DND-41 (cell line): ENCODE measurements around the gene COA3.

Source experiments
- ATAC-seq: fragments of 200-7000 bp; cut with Tn5 transposase; 3 replicates; pipeline ENCODE4 v1.9.1; 2021; ENCODE audit warnings: low read depth; ENCODE audit not compliant: insufficient read depth
- DNase-seq: peaks from one replicate; pipeline ENCODE4 v3.0.0-alpha.2; 2020
- H2AFZ ChIP-seq: 2 replicates; pipeline ENCODE4 v1.6.0; 2012; ENCODE audit warnings: low read depth, low read length
- H3K27ac ChIP-seq: 2 replicates; pipeline ENCODE4 v1.5.1; 2012; ENCODE audit warnings: low read length, inconsistent platforms
- H3K27me3 ChIP-seq: fragments of 200-600 bp; sonication (generic); 2 replicates; pipeline ENCODE4 v1.6.0; 2012; ENCODE audit warnings: low read length, mild to moderate bottlenecking, inconsistent platforms; ENCODE audit not compliant: insufficient read depth, poor library complexity
- H3K36me3 ChIP-seq: 2 replicates; pipeline ENCODE4 v1.5.1; 2012; ENCODE audit warnings: low read length, inconsistent platforms; ENCODE audit not compliant: insufficient read depth
- H3K4me1 ChIP-seq: 2 replicates; pipeline ENCODE4 v1.5.1; 2012; ENCODE audit warnings: mild to moderate bottlenecking, low read length; ENCODE audit not compliant: insufficient read depth
- H3K4me2 ChIP-seq: 2 replicates; pipeline ENCODE4 v1.6.0; 2012; ENCODE audit warnings: mild to moderate bottlenecking, moderate library complexity, low read length, inconsistent platforms; ENCODE audit not compliant: insufficient read depth
- H3K4me3 ChIP-seq, 2 experiments: fragments of 200-600 bp in 1 of 2; shearing (Covaris generic) in 1 of 2; 2 replicates each; pipeline ENCODE4 v1.5.1; 2012 to 2016; ENCODE audit warnings: inconsistent platforms in 2 of 2, low read length in 2 of 2, mild to moderate bottlenecking in 2 of 2, low read depth in 1 of 2, moderate library complexity in 1 of 2
- H3K79me2 ChIP-seq: 2 replicates; pipeline ENCODE4 v1.6.0; 2012; ENCODE audit warnings: low read length, inconsistent platforms; ENCODE audit not compliant: insufficient read depth
- H3K9ac ChIP-seq: 2 replicates; pipeline ENCODE4 v1.6.0; 2012; ENCODE audit warnings: low read depth, mild to moderate bottlenecking, inconsistent platforms, low read length, moderate library complexity
- H3K9me3 ChIP-seq: 2 replicates; pipeline ENCODE4 v1.5.1; 2012; ENCODE audit warnings: low read length, moderate library complexity, mild to moderate bottlenecking, inconsistent platforms; ENCODE audit not compliant: insufficient read depth, severe bottlenecking
- H4K20me1 ChIP-seq: 2 replicates; pipeline ENCODE4 v1.6.0; 2012; ENCODE audit warnings: low read length; ENCODE audit not compliant: insufficient read depth
- CTCF ChIP-seq: IDR thresholded peaks from 2 replicates; pipeline ENCODE4 v1.5.1; 2012; ENCODE audit warnings: borderline replicate concordance, low read length, moderate library complexity, mild to moderate bottlenecking; ENCODE audit not compliant: poor library complexity, severe bottlenecking; ENCODE audit errors: extremely low read depth
- EZH2 ChIP-seq: IDR thresholded peaks from 3 replicates; pipeline ENCODE4 v1.6.1; 2012; ENCODE audit warnings: borderline replicate concordance, low read depth, mild to moderate bottlenecking, moderate library complexity, low read length, inconsistent platforms; ENCODE audit not compliant: severe bottlenecking

Gene COA3

DNA sequence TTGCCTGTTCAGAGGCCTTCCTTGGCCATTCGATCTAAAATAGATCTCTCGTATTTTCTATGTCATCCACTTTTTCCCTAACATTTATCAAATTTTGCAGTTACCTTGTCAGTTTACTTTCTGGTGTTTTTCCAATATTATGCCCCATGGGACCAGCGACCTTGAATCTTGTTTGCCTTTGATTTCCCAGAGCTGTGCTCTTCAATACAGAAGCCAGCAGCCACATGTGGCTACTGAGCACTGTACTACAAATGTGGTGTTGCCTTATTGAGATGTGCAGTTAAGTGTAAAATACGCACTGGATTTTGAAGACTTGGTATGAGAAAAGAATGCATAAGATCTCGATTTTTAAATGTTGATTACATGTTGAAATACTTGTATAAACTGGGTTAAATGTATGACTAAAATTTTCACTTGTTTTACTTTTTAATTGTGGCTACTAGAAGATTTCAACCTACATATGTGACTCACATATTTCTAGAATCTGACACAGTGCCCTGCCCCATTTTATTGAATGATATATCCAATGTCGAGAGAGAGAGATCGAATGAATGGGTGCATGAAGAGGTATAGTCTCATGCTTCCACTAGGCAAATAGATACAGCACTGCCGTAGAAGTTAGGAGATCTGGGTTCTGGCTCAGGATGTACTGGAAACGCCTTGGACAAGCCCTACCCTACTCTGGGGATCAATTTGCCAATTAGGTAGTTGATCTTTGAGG is 33.9 kb upstream of the COA3 start:
- TF ChIP-seq CTCF: no peak
- TF ChIP-seq EZH2: no peak
- peak overlapping the region; percentile 78 for H3K9ac ChIP-seq
- H2AFZ ChIP-seq: peak overlapping the region; percentile 97
- peaks cover 31% of the 10 kb centered on the region for H3K36me3 ChIP-seq
- peaks cover 41% of the 10 kb centered on the region for H3K4me1 ChIP-seq
- H3K4me2 ChIP-seq: peak overlapping the region; percentile 88
- peak; percentile 29 for ATAC-seq
- H3K9me3 ChIP-seq: no peaks in the 10 kb centered on the region
- H3K27me3 ChIP-seq: no peaks in the 10 kb centered on the region
- peaks cover 46% of the 10 kb centered on the region for H3K79me2 ChIP-seq
- peak overlapping the region; percentile 62 to 90 for H3K4me3 ChIP-seq
- peaks cover 4% of the 10 kb centered on the region for H4K20me1 ChIP-seq
- H3K27ac ChIP-seq: peak overlapping the region; percentile 88
- no peak for DNase-seq

GRCh38 chr17:42830971-42831370 is 32.5 kb upstream of the COA3 start:
- H3K4me3 ChIP-seq: no peak overlapping the region

GRCh38 chr17:42827472-42827871 is 29.0 kb upstream of the COA3 start:
- Histone ChIP-seq H3K4me3 (no peak overlapping the region), H3K4me1 (peaks cover 33% of the 10 kb centered on the region), H3K27ac (no peak overlapping the region), H3K27me3 (no peaks in the 10 kb centered on the region), H3K79me2 (peaks cover 22% of the 10 kb centered on the region), H2AFZ (no peak overlapping the region), H4K20me1 (no peaks in the 10 kb centered on the region), H3K9ac (no peak overlapping the region), H3K4me2 (no peak overlapping the region), H3K36me3 (0 out of 2 replicates have a peak, but pooled peaks cover 5% of the 10 kb centered on the region), H3K9me3 (no peaks in the 10 kb centered on the region)
- ATAC-seq (no peak), DNase-seq (no peak)
- no peak for TF ChIP-seq EZH2
- TF ChIP-seq CTCF: no peak

More at GRCh38 chr17:42830971-42831370, 32.5 kb upstream of the COA3 start:
- no peak overlapping the region for H2AFZ ChIP-seq
- no peaks in the 10 kb centered on the region for H3K9me3 ChIP-seq
- no peak overlapping the region for H3K4me2 ChIP-seq
- no peaks in the 10 kb centered on the region for H3K27me3 ChIP-seq
- peaks cover 40% of the 10 kb centered on the region for H3K79me2 ChIP-seq
- DNase-seq: no peak
- no peak overlapping the region for H3K9ac ChIP-seq
- H3K27ac ChIP-seq: no peak overlapping the region
- H3K36me3 ChIP-seq: peaks cover 21% of the 10 kb centered on the region
- no peak for ATAC-seq
- peaks cover 4% of the 10 kb centered on the region for H4K20me1 ChIP-seq
- peaks cover 35% of the 10 kb centered on the region for H3K4me1 ChIP-seq
- TF ChIP-seq EZH2 (no peak), CTCF (no peak)
